Esophagus (tissue), 2 donors: ENCODE results near the gene TRAPPC5. TPM values are rescaled to one million over a fixed set of nuclear protein-coding genes. Genes with fewer than 3 reads are reported as not detected.

Source experiments
- H3K27ac ChIP-seq, 2 donors: one replicate each; pipeline ENCODE4 v1.5.1; 2013; ENCODE audit warnings: low read depth in 2 of 2, mild to moderate bottlenecking in 2 of 2, inconsistent platforms in 1 of 2, low read length in 1 of 2, moderate library complexity in 1 of 2
- H3K27me3 ChIP-seq, 2 donors: one replicate each; pipeline ENCODE4 v1.6.1; 2013; ENCODE audit warnings: low read length in 2 of 2, control low read depth in 1 of 2, mild to moderate bottlenecking in 1 of 2; ENCODE audit not compliant: insufficient read depth in 2 of 2, control insufficient read depth in 1 of 2
- H3K36me3 ChIP-seq, 2 donors: one replicate each; pipeline ENCODE4 v1.6.1; 2013; ENCODE audit warnings: low read length in 1 of 2; ENCODE audit not compliant: control insufficient read depth in 2 of 2, insufficient read depth in 2 of 2
- H3K4me1 ChIP-seq, 2 donors: one replicate each; pipeline ENCODE4 v1.6.1; 2013; ENCODE audit warnings: low read length in 1 of 2; ENCODE audit not compliant: control insufficient read depth in 2 of 2, insufficient read depth in 2 of 2
- H3K4me3 ChIP-seq, 2 donors: one replicate each; pipeline ENCODE4 v1.5.1; 2013; ENCODE audit warnings: low read length in 2 of 2, mild to moderate bottlenecking in 2 of 2, low read depth in 1 of 2, moderate library complexity in 1 of 2
- H3K9me3 ChIP-seq, 2 donors: one replicate each; pipeline ENCODE4 v1.6.1; 2013; ENCODE audit warnings: mild to moderate bottlenecking in 2 of 2, low read depth in 1 of 2, low read length in 1 of 2, moderate library complexity in 1 of 2; ENCODE audit not compliant: control insufficient read depth in 2 of 2, insufficient read depth in 1 of 2
- WGBS, 2 donors: extraction: QIAGEN DNeasy Blood & Tissue Kit; methylation state at CpG; one replicate each; pipeline ENCODE4 v1.1.7; 2013; 5-methylcytosine and 5-hydroxymethylcytosine counted together
- polyA plus RNA-seq, 2 donors: library from polyadenylated mRNA; stranded (reverse); fragments of 200-250 nt; gene quantifications; one replicate each; pipeline ENCODE4 v1.2.3, GENCODE V29; 2013
- donor health status: healthy with polysubstance abuse.
- donor health status: Bipolar disorder and iron deficiency.

TRAPPC5 gene
- polyA plus RNA-seq, 2 donors = 133 to 137 TPM

DNA sequence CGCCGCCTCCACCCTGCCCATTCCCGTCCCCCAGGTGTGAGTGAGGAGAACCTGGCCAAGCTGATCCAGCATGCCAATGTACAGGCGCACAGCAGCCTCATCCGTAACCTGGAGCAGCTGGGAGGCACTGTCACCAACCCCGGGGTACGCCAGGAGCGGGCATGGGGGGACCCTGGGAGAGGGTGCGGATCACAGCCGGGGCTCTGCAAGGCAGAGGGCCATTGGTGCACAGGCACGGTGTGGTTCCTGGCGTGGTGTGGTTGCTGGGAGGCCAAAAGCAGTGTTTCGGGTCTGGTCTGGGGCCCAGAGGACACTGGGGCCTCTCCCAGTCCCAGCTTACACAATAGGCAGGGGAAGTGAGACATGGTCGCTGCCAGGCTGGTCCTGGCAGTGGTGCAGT, 35.5 kb upstream of the TRAPPC5 start:
- WGBS, 2 donors = 89 to 94% methylated on average over 14 of the region's 14 CpGs
- Histone ChIP-seq H3K9me3 (no peaks in the 10 kb centered on the region), H3K36me3 (peaks cover 0 to 23% of the 10 kb centered on the region in 2 donors), H3K4me1 (peaks cover 0 to 2% of the 10 kb centered on the region in 2 donors), H3K27ac (no peak overlapping the region), H3K4me3 (no peak overlapping the region), H3K27me3 (no peaks in the 10 kb centered on the region)

DNA sequence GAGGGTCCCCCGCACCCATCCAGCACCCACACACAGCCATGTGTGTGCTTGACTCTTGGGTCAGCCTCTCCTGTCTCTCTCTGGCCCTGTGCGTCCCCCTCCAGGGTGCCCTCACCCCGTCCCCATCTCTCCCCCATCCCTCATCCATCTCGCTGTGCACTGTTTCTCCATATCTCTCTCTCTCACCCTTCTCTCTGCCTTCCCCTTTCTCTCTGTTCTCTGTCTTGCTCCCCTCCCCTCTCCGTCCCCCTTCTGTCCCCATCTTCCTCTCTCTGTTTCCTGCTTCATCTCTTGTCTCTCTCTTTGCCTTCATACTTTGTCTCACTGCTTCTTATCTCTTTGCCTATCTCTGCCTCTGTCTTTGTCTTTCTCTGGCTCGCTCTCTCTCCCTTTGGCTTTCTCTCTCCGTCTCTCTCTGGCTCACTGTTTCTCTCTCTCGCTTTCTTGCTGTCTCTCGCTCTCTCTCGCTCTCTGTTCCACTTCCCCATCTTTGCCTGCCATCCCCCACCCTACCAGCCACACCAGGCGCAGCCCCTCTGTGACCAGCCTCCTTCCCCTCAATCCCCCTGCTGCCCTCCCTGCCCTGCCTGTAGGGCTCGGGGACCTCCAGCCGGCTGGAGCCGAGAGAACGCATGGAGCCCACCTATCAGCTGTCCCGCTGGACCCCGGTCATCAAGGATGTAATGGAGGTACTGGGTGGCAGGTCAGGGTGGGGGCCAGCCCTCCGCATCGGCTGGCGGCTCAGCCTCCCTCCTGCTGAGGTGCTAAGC, 34.8 kb upstream of the TRAPPC5 start:
- peaks cover 0 to 19% of the 10 kb centered on the region in 2 donors for H3K36me3 ChIP-seq
- WGBS, 2 donors = 69 to 80% methylated on average over 20 of the region's 20 CpGs
- no peaks in the 10 kb centered on the region for H3K4me1 ChIP-seq
- no peaks in the 10 kb centered on the region for H3K9me3 ChIP-seq
- no peak overlapping the region for H3K27ac ChIP-seq
- no peak overlapping the region for H3K4me3 ChIP-seq
- no peaks in the 10 kb centered on the region for H3K27me3 ChIP-seq

DNA sequence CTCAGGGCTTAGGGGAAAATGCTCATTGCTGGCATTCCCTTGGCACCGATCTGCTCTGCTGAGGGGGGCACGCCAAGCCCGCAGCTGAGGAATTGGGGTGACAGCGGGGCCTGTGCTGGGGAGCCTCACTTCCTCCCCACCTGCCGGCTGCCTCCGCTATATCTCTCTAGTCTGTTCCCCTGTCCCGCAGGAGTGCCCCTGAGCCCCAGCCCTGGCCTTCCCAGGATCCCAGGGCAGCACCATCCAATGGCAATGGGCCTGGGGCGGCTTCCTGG, 34.3 kb upstream of the TRAPPC5 start:
- Histone ChIP-seq H3K4me1 (no peaks in the 10 kb centered on the region), H3K27me3 (no peaks in the 10 kb centered on the region), H3K4me3 (no peak overlapping the region), H3K27ac (no peak overlapping the region), H3K9me3 (no peaks in the 10 kb centered on the region), H3K36me3 (peaks cover 0 to 19% of the 10 kb centered on the region in 2 donors)
- 80 to 92% methylated on average over 7 to 8 of the region's 8 CpGs for WGBS, 2 donors

DNA sequence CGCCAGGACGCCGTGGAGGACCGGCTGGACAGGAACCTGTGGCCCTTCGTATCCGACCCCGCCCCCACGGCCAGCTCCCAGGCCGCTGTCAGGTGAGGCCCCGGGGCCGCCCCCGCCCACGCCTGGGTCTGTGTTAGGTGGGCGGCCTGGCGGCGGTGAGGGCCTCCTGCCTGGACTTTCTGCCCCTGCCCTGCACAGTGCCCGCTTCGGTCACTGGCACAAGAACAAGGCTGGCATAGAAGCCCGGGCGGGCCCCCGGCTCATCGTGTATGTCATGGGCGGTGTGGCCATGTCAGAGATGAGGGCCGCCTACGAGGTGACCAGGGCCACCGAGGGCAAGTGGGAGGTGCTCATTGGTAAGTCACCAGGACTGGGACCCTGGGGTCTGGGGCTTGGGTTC, 33.5 kb upstream of the TRAPPC5 start:
- Histone ChIP-seq H3K36me3 (peaks cover 0 to 17% of the 10 kb centered on the region in 2 donors), H3K27me3 (no peaks in the 10 kb centered on the region)

DNA sequence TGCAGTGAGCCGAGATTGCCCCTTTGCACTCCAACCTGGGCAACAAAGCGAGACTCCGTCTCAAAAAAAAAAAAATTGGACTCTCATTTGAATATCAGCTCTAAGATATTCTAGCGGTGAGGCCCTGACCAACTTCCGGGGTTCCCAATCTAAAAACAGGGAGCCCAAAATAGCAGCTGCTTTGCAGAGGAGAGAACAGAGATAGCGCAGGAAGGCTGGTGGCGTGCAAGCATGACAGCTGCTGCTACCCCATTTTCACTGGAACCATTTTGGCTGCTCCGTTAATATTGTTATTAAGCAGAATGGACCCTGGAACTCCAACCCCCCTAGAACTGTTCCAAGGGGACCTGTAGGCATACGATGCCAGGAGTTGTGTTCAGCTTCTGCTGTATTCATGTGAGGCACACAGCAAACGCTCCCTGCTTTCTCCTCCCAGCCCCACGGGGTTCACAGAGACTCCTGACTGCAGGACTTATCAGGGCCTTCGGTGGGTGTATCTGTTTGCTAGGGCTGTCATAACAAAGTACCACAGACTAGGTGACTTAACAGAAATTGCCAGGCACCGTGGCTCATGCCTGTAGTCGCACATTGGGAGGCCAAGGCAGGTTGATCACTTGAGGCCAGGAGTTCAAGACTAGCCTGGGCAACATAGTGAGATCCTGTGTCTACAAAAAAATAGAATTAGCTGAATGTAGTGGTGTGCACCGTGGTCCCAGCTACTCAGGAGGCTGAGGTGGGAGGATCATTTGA, 32.2 kb upstream of the TRAPPC5 start:
- H3K27me3 ChIP-seq = no peaks in the 10 kb centered on the region
- WGBS, 2 donors = 85 to 87% methylated on average over 15 of the region's 15 CpGs
- H3K27ac ChIP-seq = no peak overlapping the region
- H3K4me1 ChIP-seq = no peaks in the 10 kb centered on the region
- H3K36me3 ChIP-seq = peaks cover 0 to 10% of the 10 kb centered on the region in 2 donors
- H3K9me3 ChIP-seq = no peaks in the 10 kb centered on the region
- H3K4me3 ChIP-seq = no peak overlapping the region

More for the DNA sequence above, 33.5 kb upstream of the TRAPPC5 start:
- Histone ChIP-seq H3K4me3 (no peak overlapping the region), H3K27ac (no peak overlapping the region), H3K9me3 (no peaks in the 10 kb centered on the region), H3K4me1 (no peaks in the 10 kb centered on the region)
- WGBS, 2 donors = 90% methylated on average over 26 of the region's 26 CpGs

DNA sequence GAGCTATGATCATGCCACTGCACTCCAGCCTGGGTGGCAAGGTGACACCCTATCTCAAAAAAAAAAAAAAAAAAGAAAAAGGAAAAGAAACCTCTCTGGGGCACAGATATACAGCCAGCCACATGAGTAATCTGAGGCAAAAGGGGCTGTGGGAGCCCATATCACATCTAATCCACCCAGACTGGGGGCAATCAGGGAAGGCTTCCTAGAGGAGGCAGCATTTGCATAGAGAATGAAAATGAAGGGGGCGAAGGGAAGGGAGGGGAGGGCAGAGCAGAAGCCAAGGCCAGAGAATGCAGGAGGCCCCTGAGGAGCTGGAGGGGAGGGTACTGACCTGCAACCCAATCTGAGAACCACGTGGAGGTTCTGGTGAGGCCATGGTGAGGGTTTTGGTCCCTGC, 30.5 kb upstream of the TRAPPC5 start:
- H3K36me3 ChIP-seq = peaks cover 0 to 8% of the 10 kb centered on the region in 2 donors
- H3K27me3 ChIP-seq = no peaks in the 10 kb centered on the region
- H3K4me3 ChIP-seq = no peak overlapping the region
- no peak overlapping the region for H3K27ac ChIP-seq
- no peaks in the 10 kb centered on the region for H3K9me3 ChIP-seq
- H3K4me1 ChIP-seq = no peaks in the 10 kb centered on the region
- 40 to 50% methylated on average over 2 of the region's 2 CpGs for WGBS, 2 donors

DNA sequence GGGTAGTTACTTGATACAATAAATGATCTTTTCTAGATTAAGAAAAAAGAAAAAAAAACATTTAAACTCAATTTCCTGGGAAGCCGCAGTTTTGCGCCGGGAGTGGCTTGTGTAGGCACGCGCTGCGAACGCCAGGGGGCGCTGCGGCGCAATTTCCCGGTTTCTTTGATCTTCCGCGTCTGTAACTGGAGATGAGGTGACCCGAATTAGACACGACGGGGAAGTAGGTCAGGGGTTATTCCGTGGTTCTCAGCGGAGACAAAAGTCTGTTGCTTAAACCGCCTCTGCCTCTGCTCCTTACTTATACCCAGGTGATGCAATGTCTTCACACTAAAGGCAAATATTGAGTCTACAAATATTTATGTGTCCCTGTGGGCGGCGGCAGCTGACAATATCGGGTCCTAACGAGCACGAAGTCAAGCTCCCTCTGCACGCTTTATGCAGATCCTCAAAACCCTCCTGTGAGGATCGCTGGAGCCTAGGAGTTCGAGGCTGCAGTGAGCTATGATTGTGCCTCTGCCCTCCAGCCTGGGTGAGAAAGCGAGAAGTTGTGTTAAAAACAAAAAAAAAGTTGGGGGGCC, 28.5 kb upstream of the TRAPPC5 start:
- Histone ChIP-seq H3K4me3 (no peak overlapping the region), H3K27ac (peak overlapping the region in 1 of 2 donors; percentile 34)

DNA sequence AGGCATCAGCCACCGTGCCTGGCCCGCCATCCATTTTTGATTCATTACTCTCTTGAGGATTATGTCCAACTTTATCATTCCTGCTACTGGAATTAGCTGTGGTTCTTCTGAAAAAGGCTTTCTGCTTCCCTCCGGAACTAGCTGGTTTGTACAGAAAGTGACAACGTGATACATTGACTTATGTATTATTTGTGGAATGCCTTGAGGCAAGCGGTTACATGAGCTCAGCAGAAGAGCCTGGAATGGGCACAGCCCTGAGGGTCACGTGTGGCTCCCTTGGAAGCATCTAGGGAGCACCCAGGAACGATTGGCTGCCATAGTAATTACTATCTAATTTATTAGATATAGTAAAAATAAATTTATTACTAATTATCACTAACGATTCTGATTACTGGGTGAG, 26.2 kb upstream of the TRAPPC5 start:
- Histone ChIP-seq H3K36me3 (no peaks in the 10 kb centered on the region), H3K27me3 (no peaks in the 10 kb centered on the region), H3K4me1 (no peaks in the 10 kb centered on the region), H3K9me3 (no peaks in the 10 kb centered on the region), H3K27ac (no peak overlapping the region), H3K4me3 (no peak overlapping the region)
- WGBS, 2 donors = 37 to 45% methylated on average over 8 of the region's 8 CpGs

More for the DNA sequence above, 28.5 kb upstream of the TRAPPC5 start:
- Histone ChIP-seq H3K4me1 (no peaks in the 10 kb centered on the region), H3K9me3 (no peaks in the 10 kb centered on the region), H3K36me3 (peaks cover 0 to 2% of the 10 kb centered on the region in 2 donors), H3K27me3 (no peaks in the 10 kb centered on the region)
- 4 to 5% methylated on average over 28 of the region's 28 CpGs for WGBS, 2 donors

DNA sequence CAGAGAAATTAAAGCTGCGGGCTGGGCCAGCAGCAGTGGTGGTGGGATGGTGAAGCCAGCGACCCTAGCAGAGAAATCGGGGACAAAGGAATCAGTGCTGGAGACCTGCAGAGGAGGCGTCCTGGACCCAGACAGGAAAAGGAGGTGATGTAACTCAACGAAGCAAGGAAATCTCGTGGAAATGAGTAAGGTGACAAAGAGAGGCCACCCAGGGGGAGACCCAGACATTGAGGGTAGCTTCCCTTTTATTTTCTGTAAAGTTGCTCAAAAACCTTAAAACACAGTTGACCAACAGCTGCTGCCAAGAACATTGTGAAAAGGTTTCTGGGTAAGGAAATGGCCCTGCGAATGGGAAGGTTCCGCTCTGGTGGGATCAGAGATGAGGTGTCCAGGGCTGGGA, 25.1 kb upstream of the TRAPPC5 start:
- Histone ChIP-seq H3K27me3 (no peaks in the 10 kb centered on the region), H3K4me1 (no peaks in the 10 kb centered on the region), H3K4me3 (no peak overlapping the region), H3K9me3 (no peaks in the 10 kb centered on the region), H3K27ac (no peak overlapping the region), H3K36me3 (no peaks in the 10 kb centered on the region)
- WGBS, 2 donors = 74 to 78% methylated on average over 8 of the region's 8 CpGs
